CD1c-positive myeloid dendritic cell (primary cell): ENCODE measurements around the gene MAPKAPK2.

Experiments used
- DNase-seq: peaks from one replicate; pipeline ENCODE4 v3.0.0-alpha.2; 2016; ENCODE audit errors: extremely low spot score

Gene MAPKAPK2

DNA sequence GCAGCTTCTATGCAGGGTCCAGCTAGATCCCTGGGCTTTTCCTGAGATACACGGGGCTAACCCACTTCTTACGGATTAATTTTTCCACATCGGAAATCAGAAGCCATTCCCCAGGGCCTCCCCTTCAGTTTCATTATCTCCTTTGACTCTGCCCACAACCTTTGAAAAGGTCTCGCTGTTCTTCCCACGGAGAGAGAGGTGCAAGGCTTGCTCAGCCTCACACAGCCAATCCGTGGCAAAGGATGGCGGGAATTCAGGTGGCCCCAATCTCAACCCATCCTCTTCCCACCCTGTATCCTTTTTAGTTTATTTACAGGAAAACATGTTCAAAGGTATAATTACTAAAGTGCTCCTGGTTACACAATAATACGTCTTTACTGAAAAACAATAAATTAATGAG, 702 bp upstream of the MAPKAPK2 start:
- no peak for DNase-seq

DNA sequence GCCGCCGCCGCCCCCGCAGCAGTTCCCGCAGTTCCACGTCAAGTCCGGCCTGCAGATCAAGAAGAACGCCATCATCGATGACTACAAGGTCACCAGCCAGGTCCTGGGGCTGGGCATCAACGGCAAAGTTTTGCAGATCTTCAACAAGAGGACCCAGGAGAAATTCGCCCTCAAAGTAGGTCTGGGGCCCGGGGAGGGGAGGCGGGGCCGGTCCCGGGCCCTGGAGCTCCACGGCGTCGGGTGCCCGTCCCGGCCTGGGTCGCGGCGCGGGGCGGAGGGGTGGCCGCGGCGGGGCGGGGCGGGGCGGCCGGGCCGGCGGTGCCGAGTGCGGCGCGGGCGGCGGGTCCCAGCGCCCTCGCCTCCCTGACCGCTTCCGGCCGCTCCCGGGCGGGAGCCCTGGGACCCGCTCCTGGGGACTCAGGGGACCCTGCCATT, 646 bp downstream of the MAPKAPK2 start:
- peak; percentile 65 for DNase-seq

DNA sequence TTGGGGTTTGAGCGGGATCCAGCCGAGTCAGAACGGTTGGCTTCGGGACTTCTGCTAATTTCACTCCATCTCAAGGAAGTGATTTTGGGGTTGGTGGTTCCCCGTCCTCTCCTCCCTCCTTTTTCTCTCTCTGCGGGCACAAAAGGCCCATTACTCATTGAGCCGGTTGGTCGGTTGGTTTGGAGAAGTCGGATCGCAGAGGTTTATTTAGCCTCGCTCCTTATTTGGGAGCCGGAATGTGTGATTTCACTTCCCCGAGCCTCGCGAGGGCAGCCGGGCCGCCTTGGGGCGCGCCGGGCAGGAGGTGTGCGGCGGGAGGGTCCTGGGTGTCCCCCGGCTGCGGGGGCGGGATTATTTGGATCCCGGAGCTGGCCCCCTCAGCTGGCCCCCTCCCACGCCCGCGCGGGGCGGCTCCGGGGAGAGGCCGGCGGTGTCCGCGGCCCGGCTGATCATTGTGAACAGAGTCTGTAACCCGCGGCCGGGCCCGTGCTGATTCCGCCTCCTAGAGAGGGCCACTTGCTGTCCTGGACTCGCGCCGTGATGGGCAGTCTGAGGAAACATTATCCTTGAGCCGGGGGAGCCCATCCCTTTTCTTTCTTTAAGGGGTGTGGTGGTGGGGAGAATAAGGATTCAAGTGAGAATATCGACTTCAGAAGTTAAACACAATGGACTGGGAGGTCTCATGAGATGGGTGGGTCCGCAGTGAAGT, 1.2 kb downstream of the MAPKAPK2 start:
- DNase-seq, result peak; percentile 94

DNA sequence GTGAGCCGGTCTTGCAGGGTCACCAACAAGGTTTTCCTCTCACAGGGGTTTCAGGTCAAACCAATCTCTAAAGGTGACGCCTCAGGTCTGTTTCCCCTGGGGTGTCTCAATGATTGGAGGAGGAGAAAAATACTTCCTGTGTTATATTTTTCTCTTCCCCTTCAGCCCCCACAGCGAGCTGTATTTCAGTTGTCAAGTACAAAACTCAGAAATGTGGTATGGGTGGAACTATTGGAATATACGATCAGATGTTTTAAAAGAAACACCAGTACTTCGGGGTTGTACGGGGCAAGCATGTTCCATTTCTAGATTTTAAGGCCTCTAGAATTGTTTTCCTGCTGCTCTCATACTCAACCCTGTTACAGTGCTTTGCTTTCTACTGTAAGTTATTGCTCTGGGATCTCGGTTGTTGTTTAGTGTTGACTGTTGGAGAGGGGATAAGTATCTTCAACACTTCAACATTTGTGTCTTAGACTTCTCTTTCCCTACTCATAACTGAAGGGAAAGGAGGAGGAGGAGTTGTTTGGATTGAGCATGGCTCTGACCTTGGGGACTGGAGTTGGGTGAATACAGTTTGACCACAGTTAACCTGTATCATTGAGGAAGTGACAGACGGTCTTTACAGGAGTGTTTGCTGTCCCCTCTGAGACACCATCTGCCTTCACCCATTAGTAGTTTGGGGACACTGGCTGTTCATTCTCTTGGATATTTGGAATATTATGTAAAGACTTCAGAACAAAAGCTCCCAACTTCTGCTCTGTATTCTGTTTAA, 2.0 kb downstream of the MAPKAPK2 start:
- DNase-seq, result peak; percentile 40

GRCh38 chr1:206687251-206687914, 2.7 kb downstream of the MAPKAPK2 start:
- DNase-seq, result no peak

DNA sequence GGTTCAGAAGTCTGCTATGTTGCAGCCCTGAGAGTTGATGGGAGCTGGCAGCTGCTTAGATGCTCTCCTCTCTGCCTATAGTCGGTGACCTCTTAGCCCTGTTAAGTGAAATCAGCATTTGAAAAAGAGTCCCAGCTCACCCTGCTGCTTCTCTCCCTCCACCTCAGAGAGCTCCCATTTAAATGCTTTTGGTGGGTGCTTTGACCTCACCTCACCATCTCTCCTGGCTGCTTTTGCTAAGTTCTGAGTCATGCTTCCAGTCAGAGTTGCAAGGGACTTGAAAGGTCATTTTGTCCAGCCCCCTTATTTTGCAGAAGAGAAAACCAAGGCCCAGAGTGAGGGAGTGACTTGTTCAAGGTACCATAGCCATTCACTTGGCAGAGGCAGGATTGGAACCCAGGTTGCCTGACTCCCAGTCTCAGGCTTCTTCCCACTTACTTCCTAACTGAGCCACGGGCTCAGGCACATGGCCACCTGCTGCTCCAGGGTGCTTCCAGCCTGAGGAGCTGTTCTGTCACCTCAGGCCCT, 3.3 kb downstream of the MAPKAPK2 start:
- peak; percentile 35 for DNase-seq

GRCh38 chr1:206690516-206690915, 5.8 kb downstream of the MAPKAPK2 start:
- no peak for DNase-seq

- no peak for DNase-seq
Observed at GRCh38 chr1:206691604-206692003, 6.9 kb downstream of the MAPKAPK2 start.

DNA sequence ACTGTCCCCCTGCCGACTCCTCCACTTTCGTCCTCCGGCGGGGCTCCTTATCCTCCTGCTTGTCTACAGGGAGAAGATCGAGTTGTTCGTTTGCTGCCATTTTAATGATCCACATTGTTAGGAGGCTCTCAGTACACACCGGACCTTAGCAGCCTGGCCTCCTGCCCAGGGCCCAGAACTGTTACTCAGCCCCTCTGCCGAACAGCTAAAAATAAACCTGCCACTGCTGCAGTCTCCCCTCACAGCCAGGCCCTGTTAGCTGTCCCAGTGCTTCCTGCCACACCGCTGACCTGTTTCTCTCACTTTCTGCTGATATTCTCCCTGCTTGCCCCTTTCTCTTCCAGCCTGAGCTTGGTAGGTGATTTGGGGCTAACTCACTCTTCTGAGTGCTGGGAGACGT, 8.3 kb downstream of the MAPKAPK2 start:
- no peak for DNase-seq

DNA sequence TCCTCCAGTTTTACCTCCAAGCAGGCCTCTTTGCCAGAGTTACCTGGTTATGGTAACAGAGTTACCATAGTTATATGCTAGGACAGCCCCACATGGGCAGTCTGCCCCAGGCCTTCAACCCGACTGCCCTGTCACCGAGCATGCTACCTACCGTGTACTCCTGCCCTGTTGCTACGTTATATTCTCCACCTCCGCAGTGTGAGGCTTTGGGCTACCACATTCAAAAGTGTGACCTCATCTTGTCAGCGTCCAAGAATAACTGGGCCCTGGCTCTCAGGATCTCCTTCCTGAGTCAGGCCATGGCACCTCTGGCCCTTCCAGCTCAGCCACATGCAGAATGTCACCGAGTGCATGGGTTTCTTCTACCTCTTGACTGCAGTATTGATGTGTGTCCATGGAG, 8.9 kb downstream of the MAPKAPK2 start:
- DNase-seq, result no peak

- no peak for DNase-seq
Observed at GRCh38 chr1:206694171-206695124, 9.7 kb downstream of the MAPKAPK2 start.

- no peak for DNase-seq
Observed at GRCh38 chr1:206695733-206696132, 11.0 kb downstream of the MAPKAPK2 start.

DNA sequence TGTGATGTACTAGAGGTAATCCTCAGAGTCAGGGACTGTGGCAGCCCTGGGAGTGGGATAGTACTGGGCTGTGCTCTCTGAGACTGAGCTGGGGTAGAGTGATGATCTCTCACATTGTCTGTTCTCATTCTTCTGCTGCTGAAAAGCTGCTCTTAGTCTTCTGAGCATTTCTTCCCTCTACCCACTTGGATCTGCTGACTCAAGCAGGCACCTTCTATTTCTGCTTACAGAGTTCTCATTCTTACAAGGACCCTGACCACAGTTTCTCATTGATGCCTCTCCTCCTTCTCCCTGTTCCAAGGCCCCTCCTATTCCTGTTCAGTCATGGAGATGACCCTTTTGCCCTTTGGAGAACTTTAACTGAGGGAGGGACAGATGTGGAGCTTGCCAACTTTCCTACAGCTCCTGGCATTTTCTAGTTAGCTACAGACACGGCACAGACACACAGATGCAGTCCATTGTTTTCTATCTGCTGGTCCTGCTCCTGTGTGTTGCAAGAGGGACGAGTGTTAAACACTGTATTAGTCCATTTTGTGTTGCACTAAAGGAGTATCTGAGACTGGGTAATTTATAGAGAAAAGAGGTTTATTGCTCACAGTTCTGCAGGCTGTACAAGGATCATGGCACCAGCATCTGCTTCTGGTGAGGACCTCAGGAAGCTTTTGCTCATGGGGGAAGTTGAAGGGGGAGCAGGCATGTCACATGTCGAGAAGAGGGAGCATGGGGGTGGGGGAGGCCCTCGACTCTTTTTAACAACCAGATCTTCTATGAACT, 12.3 kb downstream of the MAPKAPK2 start:
- DNase-seq, result peak; percentile 16

DNA sequence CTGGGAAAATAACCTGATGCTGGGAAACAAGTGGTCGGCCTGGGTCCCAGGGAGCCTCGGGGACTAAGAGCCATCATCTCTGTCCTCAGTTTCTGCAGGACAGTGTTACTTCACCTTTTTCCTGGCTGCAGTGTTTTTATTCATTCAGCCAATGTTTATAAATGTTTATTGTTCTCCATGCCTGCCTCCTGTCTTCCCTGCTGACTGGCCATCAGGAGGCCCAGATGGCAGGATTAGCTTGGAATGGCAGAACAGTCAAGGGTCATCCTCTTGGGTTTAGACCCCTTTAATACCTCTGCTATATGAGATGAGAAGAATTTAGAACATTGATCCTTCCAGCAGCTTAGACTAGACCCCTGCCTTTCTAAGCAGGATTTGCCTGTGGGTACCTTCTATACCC, 13.3 kb downstream of the MAPKAPK2 start:
- no peak for DNase-seq

DNA sequence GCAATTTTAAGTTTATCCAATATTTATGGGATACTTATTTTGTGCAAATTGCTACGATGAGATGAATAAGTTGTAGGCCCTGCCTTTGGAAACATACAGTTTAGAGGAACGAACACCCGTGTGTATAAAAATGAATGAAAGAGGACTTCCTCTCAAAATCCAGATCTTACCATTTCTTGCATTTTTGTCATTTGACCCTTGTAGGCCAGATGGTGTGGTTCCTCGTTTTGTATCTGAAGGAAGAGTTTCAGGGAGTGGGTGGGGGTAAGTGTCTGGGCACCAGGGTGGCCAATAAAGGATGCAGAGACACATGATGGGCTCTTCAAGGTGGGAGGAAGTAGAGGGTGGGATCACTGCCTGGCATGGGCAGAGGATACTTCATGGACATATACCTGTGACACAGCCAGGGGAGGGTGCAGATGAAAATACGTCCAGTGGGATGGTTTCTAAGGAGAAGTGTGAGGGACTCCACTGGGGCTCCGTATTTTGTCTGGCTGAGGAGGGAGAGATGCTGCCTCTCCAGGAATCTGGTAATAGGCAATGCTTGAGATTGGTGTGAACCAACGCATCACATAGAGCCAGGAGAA, 14.4 kb downstream of the MAPKAPK2 start:
- peak; percentile 78 for DNase-seq

- DNase-seq, result peak; percentile 19
Observed at GRCh38 chr1:206699626-206700025, 14.9 kb downstream of the MAPKAPK2 start.

DNA sequence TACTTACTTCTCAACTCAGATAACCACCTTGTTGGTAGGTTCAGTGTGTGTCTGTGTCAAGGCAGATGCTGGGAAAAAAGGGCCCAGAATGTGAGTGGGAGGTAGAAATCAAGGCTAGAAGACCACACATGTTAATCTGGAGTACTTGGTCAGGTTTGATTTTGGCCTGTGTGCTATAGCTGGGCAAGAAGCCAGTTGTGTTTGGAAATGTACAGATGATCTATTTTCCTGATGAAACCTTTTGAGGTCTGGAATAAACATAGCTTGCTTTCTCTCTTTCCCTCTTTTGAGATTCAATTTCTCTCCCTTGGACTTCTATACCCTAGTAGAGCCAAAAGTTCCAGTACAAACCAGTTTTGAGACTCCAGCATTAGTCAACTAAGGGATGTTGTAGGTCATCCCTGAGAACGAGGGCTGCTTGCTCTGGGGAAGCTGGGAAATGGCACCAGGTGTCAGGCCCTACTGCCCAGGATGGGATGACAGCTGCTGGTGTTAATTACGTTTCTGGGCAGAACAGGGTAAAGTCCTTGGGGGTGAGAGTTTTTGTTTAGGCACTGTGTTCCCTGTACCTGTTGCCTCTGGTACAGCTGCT, 15.8 kb downstream of the MAPKAPK2 start:
- DNase-seq, result no peak

DNA sequence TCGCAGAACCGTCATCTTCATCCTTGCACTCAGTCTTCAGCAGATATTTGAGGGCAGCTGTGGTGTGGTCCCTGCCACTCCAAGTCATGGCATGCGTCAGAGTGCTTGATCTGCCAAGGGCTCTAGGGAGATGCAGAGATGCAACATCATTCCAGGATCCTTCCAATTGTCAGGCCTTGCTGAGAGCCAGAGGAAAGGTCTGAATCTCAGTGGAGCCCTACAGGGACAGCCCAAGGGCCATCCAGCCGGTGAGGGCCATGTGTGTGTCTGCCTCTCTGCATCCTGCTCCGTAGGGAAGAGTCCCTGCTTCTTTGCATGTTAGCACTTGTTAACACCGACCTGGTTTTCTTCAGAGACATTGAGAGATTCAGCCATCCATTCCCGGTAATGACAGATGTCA, 17.6 kb downstream of the MAPKAPK2 start:
- no peak for DNase-seq

DNA sequence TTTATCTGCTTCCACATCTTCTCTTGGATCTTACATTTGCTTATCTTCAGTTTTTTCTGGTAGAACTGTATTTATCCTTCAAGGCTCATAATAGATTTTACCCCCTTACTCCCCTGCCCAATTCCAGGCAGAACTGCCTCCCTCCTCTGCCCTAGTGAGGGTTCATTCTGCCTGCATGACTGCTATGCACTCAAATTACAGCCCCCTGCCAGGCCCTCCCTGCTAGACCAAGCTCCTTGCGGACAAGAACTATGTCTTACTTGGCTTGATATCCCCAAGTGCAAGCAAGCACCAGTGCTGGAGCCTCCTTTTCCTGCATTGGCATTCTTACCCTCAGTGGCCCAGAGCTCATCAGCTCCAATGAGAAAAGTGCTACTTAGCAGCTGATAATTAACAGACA, 18.1 kb downstream of the MAPKAPK2 start:
- no peak for DNase-seq

GRCh38 chr1:206703661-206704060, 19.0 kb downstream of the MAPKAPK2 start:
- DNase-seq, result no peak
